GM19395 (cell line): Measurements from ENCODE around the gene RNASE8.
A peak's percentile ranks its signal among the peaks of the same experiment; 100 is the strongest.

Experiments
- ATAC-seq: cut with Tn5 transposase; IDR thresholded peaks from one replicate; pipeline ENCODE4 v1.9.1; 2021; ENCODE audit warnings: mild to moderate bottlenecking, moderate library complexity; ENCODE audit not compliant: unreplicated experiment

RNASE8 gene

DNA sequence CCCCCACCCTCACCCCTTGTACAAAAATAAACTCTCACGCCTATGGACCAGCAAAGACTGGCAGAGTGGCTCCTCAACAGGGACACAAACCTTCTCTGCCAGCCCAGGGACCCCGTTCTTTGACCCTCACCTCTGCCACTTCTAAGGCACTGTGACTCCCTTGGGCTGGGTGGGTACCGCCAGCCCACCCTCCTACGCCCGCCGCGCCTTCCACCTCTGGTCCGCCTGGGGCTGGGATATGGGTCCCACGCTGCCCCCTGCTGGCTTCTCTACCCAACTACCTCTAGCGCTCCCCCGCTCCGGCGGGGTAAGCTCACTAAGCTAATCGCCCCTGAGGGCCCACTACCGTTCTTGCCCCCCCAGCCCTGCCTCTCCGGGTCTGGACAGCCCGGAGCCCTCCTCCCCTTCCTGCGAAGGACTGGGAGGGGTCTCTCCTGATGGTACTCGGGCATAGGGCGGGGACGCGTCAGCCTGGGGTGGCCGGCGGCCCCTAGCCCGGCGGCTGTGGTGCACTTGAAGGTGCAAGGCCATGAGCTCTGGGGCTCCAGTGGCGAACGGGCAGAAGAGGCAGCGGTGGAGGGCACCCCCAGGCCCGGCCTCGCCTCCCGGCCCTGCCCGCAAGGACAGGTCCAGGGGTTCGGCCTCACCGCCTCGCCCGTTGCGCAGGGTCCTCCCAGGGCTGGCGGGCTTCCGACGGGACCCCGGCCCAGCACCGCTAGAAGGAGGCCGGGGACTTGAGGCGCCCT is 32.7 kb downstream of the RNASE8 start:
- no peak for ATAC-seq

- no peak for ATAC-seq
Observed at GRCh38 chr14:21090940-21091663, 33.5 kb downstream of the RNASE8 start.

DNA sequence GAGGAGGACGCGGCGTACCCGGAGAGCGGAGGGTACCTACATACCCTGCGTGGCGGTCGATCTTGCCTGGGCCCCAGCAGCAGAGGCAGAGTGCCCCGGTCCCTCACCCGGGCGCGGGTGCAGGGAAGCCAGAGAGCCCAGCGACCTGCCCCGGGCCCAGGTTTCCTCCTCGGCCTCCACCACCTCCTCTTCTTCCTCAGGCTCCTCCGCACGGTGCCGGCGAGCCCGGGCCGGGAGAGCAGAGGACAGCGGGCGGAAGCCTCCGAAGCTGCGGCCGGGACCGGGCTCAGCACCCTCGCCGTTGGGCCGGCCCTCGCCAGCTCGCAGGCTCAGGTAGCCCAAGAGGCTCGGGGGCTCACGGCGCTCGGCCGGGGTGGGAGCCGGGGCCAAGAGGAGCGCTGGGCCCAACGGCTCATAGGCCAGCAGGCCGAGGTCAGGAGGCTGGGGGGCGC is 34.2 kb downstream of the RNASE8 start:
- ATAC-seq: no peak

DNA sequence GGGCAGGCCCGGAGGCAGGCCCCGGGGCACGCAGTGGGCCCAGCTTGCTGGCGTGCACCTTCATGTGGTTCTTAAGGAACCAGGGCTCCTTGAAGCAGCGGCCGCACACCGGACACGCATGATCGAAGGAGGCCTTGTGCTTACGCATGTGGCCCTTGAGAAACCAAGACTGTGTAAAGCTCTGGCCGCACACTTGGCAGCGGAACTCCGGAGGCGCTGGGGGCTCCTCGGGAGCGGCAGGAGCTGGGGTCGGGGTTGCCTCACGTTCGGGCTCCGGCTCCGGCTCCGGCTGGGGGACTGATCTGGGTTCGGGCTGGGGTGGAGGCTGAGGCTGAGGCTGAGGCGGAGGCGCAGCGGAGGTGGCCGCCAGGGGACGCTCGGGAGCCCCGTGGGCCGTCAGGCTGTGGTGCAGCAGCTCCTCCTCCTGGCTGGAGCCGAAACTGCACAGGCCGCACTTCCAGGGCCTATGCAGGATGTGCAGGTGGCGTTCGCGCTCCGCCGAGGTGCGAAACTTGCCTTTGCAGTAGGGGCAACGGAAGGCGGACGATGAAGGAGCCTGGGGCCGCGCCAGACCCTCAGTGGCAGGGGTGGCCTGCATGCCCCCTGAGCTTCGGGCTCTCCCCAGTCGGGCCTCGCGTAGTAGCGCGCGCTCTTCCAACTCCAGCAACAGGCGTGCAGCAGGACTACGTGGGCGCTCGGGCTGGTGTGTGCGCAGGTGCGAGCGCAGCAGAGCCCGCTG is 34.8 kb downstream of the RNASE8 start:
- peak; percentile 86 for ATAC-seq

GRCh38 chr14:21093018-21093417 is 35.4 kb downstream of the RNASE8 start:
- no peak for ATAC-seq

GRCh38 chr14:21093769-21094681 is 36.4 kb downstream of the RNASE8 start:
- no peak for ATAC-seq

GRCh38 chr14:21095430-21096205 is 38.0 kb downstream of the RNASE8 start:
- no peak for ATAC-seq

GRCh38 chr14:21096438-21096837 is 38.8 kb downstream of the RNASE8 start:
- ATAC-seq: no peak

DNA sequence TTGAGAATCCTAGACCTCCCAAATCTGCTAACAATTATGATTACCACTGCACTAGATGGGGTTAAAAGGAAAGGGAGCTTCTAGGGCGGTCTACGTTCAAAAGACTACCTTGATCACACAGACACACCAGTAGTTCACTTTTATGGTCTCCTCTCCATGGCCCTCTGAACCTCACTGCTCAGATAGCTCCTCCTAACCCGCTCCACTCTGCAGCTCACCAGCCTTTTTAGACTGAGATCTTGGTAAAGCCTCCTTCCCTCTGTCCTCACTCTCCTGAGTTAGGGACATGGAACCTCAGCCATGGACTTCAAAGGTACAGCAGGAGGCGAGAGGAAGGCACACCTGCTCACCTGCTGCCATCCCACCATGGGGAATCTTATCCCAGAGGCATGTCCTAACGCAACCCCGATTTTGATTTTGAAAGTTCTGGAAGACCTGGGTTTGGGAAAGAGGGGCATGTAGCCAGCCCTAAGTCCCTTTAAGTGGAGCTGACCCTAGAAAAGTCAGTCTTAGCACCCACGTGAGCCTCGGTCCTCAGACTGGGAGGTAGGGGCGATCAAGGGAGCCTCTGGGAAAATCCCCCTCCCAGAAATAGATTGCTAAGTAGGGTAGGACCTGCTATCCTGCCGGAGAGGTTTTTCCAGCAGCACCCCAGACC is 39.5 kb downstream of the RNASE8 start:
- ATAC-seq: no peak

DNA sequence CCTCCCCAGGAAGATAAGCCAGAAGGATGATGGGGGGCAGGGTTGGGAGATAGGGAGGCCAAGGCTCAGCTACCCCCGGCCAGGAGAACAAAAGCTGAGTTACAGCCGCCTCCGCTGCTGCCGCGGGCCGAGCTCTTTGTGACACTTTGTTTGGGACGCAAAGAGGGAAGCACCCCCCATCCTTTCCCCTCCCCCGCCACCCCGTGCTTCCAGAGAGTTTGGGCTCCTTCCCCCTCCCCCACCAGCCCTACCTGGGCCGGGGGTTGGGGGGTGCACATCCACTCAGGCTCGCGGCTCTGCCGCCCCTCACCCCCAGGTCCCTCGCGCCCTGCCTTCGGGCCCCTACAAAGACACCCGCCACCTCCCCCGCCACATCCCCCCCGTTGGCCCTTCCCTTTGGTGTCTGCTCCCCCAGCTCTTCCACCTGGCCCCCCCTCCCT is 40.0 kb downstream of the RNASE8 start:
- ATAC-seq: no peak

GRCh38 chr14:21098076-21098891 is 40.7 kb downstream of the RNASE8 start, which contains the start of gene ZNF219:
Gene ZNF219, minus strand, starts transcription at chr14:21098655. Its CDS starts 5,064 bp downstream, at chr14:21093591.
- ATAC-seq: no peak

- no peak for ATAC-seq
Observed at GRCh38 chr14:21098892-21099595, 41.4 kb downstream of the RNASE8 start.

DNA sequence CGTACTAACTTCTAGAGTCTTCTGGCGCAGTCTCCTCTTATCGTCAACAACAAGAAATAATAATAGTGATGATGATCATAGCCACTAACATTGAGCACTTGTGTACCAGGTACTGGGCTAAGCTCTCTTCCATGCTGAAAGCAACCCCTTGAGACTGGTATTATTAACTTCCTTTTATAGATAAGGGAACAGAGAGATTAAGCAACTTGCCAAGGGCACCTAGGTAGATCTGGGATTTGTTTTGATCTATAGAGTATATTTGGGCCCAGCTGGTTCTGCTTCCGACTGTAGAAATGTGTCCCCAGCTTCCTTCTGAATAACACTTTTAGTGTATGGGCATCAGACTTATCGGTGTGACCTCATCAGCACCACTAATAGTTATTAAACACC is 42.0 kb downstream of the RNASE8 start:
- ATAC-seq: no peak

DNA sequence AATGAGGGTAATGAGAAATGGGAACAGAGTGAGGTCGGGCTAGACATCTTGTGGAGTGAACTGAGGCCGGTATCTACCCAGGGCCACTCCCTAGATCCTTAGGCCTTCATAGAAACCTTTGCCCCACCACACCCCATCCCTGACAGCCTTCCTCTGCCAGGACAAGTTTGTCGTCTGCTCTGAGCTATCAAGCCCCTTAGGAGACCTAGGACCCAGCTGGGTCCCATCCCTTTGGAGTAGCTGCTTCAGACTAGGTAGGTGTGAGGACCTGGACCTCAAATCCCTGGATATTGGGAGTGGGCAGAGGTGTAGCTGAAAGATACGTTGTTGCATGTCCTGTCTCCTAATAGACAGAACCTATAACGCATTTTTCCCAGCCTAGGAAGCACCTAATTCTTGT is 43.3 kb downstream of the RNASE8 start, which contains the start of gene TMEM253:
Gene TMEM253 (plus strand): TSS at position 136 of the 400 bp plus-strand sequence. CDS start 278 bp downstream, outside the sequence.
- no peak for ATAC-seq

GRCh38 chr14:21101802-21102413 is 44.3 kb downstream of the RNASE8 start:
- no peak for ATAC-seq

GRCh38 chr14:21102521-21103410 is 45.1 kb downstream of the RNASE8 start:
- ATAC-seq: no peak
